ENCODE measurements around the gene NLGN1.

NLGN1 gene

GRCh38 chr3:173708191-173708590 lies 310.6 kb downstream of the NLGN1 start:
- TF ChIP-seq FOXP2 (optimal IDR thresholded peaks at IDR 0.05; ENCODE audit: borderline replicate concordance, extremely low read depth, extremely low read length, insufficient read depth) = no peak
- TF ChIP-seq POLR2AphosphoS5 (IDR thresholded peaks at IDR 0.05; ENCODE audit: low read depth, low read length) = no peak
- TF ChIP-seq TAF1 (IDR thresholded peaks at IDR 0.05; ENCODE audit: borderline replicate concordance, insufficient read depth, low read length) = no peak

DNA sequence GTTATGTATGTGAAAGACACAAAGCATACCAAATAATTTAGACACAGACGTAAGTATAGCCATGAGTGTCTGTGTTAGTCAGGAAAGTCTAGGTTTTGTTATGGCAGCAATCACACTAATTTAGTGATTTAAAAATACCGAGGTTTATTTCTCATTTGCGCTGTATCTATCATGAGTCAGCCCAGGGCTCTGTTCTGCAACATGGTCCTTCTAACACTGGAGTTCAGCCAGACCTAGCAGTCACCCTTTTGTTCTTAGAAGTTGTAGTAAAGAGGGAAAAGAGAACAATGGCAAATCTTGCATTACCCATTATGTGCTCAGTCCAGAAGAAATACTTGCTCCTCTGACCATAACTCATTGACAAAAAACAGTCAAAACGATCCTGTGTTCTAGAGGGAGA lies 311.5 kb downstream of the NLGN1 start:
- no peak for TF ChIP-seq SIN3A (IDR thresholded peaks at IDR 0.05; ENCODE audit: borderline replicate concordance, insufficient read depth, low read length)
- TF ChIP-seq TAF1 (IDR thresholded peaks at IDR 0.05; ENCODE audit: borderline replicate concordance, insufficient read depth, low read length) = no peak
- TF ChIP-seq POLR2AphosphoS5 (IDR thresholded peaks at IDR 0.05; ENCODE audit: low read depth, low read length) = no peak
- TF ChIP-seq, protein P1, sequence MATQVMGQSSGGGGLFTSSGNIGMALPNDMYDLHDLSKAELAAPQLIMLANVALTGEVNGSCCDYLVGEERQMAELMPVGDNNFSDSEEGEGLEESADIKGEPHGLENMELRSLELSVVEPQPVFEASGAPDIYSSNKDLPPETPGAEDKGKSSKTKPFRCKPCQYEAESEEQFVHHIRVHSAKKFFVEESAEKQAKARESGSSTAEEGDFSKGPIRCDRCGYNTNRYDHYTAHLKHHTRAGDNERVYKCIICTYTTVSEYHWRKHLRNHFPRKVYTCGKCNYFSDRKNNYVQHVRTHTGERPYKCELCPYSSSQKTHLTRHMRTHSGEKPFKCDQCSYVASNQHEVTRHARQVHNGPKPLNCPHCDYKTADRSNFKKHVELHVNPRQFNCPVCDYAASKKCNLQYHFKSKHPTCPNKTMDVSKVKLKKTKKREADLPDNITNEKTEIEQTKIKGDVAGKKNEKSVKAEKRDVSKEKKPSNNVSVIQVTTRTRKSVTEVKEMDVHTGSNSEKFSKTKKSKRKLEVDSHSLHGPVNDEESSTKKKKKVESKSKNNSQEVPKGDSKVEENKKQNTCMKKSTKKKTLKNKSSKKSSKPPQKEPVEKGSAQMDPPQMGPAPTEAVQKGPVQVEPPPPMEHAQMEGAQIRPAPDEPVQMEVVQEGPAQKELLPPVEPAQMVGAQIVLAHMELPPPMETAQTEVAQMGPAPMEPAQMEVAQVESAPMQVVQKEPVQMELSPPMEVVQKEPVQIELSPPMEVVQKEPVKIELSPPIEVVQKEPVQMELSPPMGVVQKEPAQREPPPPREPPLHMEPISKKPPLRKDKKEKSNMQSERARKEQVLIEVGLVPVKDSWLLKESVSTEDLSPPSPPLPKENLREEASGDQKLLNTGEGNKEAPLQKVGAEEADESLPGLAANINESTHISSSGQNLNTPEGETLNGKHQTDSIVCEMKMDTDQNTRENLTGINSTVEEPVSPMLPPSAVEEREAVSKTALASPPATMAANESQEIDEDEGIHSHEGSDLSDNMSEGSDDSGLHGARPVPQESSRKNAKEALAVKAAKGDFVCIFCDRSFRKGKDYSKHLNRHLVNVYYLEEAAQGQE (IDR thresholded peaks at IDR 0.05; ENCODE audit: insufficient read depth in 1 of 2, low read depth in 2 of 2, low read length in 2 of 2) = no peak

DNA sequence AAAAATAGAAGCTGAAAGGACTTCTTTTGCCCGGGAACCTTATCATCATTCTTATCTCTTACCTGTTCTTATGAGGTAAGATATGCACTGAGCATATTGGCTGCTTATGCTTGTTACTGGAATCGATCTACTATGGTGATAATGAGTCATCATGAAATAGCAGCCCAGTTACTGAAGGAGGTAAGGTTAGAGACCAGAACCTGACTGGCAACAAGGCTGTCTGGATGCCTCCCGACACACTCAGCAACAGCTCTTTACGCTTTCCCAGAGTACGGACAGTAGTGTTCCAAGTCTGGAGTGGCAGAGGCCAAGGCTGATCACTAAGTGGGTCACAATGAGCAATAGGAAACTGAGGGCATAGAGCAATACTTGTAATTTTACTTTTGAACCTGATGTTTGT lies 314.1 kb downstream of the NLGN1 start:
- TF ChIP-seq POLR2AphosphoS5 (IDR thresholded peaks at IDR 0.05; ENCODE audit: low read depth, low read length) = no peak
- TF ChIP-seq TAF1 (IDR thresholded peaks at IDR 0.05; ENCODE audit: borderline replicate concordance, insufficient read depth, low read length) = no peak
- TF ChIP-seq, protein P1 (IDR thresholded peaks at IDR 0.05; ENCODE audit: insufficient read depth in 1 of 2, low read depth in 2 of 2, low read length in 2 of 2) = no peak
- TF ChIP-seq SIN3A (IDR thresholded peaks at IDR 0.05; ENCODE audit: borderline replicate concordance, insufficient read depth, low read length) = no peak
- TF ChIP-seq FOXP2 (optimal IDR thresholded peaks at IDR 0.05; ENCODE audit: borderline replicate concordance, extremely low read depth, extremely low read length, insufficient read depth) = no peak

DNA sequence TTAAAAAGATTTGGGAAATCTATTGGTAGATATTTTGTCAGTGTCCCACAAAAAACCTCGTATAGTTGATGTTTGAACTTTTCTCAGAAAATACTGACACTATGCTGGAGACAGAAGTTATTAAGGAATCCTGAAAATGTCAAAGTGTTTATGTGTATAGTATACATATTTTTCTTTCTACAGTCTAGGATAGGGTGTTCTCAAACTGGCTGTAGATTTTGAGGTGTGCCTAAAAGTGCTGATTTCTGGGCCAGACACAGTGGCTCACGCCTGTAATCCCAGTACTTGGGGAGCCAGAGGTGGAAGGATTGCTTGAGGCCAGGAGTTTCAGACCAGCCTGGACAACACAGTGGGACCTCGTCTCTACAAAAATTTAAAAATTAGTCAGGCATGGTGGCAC lies 322.0 kb downstream of the NLGN1 start:
- TF ChIP-seq TAF1 (IDR thresholded peaks at IDR 0.05; ENCODE audit: borderline replicate concordance, insufficient read depth, low read length) (no peak), FOXP2 (optimal IDR thresholded peaks at IDR 0.05; ENCODE audit: borderline replicate concordance, extremely low read depth, extremely low read length, insufficient read depth) (no peak), POLR2AphosphoS5 (IDR thresholded peaks at IDR 0.05; ENCODE audit: low read depth, low read length) (no peak), SIN3A (IDR thresholded peaks at IDR 0.05; ENCODE audit: borderline replicate concordance, insufficient read depth, low read length) (no peak)
- TF ChIP-seq, protein P1 (IDR thresholded peaks at IDR 0.05; ENCODE audit: insufficient read depth in 1 of 2, low read depth in 2 of 2, low read length in 2 of 2) = no peak

DNA sequence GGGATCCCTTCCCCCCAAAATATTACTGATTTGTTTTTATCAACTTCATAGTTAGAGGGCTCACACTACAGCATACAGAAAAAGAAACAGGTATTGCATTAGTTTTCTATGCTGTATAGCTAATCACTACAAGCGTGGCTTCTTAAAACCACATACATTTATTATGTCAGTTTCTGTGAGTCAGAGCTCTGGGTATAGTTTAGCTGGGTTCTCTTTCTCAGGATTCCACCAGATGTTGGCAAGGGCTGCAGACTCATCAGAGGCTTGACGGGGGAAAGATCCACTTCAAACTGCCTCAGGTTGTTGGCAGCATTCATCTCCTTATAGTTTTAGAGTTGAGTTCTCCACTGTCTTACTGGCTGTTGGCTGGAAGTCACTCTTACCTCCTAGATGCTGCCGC lies 328.0 kb downstream of the NLGN1 start:
- no peak for TF ChIP-seq TAF1 (IDR thresholded peaks at IDR 0.05; ENCODE audit: borderline replicate concordance, insufficient read depth, low read length)
- TF ChIP-seq, protein P1 (IDR thresholded peaks at IDR 0.05; ENCODE audit: insufficient read depth in 1 of 2, low read depth in 2 of 2, low read length in 2 of 2) = no peak
- no peak for TF ChIP-seq POLR2AphosphoS5 (IDR thresholded peaks at IDR 0.05; ENCODE audit: low read depth, low read length)
- no peak for TF ChIP-seq FOXP2 (optimal IDR thresholded peaks at IDR 0.05; ENCODE audit: borderline replicate concordance, extremely low read depth, extremely low read length, insufficient read depth)
- TF ChIP-seq SIN3A (IDR thresholded peaks at IDR 0.05; ENCODE audit: borderline replicate concordance, insufficient read depth, low read length) = no peak
